NCI-H146 (cell line): ENCODE measurements around the gene SLC34A3.
"Not testable (repeated sequence)": the region's sequence is repeated elsewhere in the genome, so short reads cannot be mapped to it uniquely, and the experiment has no call there.

ENCODE experiments used
- DNase-seq: peaks from one replicate; lab custom pipeline; 2025; lab: John Stamatoyannopoulos, UW

The SLC34A3 gene

DNA sequence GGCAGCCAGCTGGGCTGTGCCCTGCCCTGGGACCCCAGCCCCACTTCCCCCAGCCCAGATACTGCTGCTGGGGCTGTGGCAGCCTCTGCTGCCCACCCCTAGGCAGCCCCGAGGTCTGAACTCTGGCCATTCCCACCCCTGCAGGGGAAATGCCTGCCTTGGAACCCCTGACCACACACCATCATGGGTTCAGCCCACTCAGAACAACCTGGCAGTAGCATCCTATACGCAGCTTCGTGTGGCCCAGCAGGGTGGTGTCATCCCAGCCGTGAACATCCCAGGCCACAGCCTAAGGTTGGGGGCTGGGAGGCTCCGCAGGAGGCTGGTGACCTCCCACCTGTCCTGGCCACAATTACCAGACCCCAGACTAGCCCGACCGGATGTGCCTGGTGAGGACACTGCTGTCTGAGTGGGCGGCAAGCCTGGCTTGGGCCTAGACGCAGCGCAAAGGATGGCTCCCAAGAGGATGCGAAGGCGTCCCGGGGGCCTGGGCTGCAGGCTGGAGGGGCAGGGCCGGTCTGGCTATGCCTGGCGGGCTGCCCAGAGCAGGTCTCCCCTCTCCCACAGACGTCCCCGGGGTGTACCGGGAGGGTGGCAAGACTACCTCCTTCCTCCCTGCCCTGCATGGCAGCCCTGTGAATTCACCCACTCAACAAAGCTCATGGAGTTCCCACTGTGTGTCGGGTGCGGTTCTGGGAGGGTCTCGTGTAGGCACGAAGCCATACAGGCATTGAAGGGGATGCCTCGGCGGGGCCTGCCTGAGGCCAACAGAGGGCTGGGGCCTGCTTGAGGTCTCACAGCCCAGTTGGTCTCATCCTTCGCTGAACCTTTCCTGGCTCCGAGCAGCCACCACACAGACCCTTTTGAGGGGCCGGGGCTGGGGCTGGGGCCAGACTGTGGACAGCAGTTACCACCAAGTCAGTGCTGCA is 1.5 kb upstream of the SLC34A3 start:
- no peak for DNase-seq

GRCh38 chr9:137229903-137230704 is 597 bp upstream of the SLC34A3 start:
- DNase-seq = no peak

DNA sequence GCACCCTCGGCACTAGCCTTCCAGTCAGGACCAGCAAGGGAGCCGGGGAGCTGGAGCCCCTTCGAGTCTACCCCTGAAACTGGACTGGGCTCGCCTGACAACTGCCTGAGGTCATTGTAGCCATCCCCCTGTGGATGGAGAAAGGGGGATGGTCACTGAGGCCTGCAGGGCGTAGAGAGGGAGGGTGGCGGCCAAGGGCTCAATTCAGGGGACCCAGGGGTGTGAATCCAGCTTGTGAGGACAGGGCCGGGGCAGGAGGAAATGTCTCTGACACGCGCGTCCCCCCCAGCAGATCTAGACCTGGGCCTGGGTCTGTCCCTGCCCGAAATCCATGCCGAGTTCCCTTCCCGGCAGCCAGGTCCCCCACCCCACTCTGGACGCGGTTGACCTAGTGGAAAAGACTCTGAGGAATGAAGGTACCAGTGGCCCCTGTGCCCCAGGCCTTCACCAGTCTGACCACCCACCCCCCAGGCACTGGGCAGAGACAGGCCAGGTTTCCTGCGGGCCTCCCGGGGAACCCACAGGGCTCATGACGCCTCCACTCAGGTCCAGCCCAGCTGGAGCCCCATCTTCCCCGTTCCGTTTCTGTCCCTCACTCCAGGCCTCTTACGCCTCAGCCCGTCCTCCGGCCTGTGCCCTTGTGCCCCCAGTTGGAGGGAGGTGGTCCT is 805 bp downstream of the SLC34A3 start:
- DNase-seq = no peak

GRCh38 chr9:137232101-137232500 is 1.4 kb downstream of the SLC34A3 start:
- DNase-seq = no peak

DNA sequence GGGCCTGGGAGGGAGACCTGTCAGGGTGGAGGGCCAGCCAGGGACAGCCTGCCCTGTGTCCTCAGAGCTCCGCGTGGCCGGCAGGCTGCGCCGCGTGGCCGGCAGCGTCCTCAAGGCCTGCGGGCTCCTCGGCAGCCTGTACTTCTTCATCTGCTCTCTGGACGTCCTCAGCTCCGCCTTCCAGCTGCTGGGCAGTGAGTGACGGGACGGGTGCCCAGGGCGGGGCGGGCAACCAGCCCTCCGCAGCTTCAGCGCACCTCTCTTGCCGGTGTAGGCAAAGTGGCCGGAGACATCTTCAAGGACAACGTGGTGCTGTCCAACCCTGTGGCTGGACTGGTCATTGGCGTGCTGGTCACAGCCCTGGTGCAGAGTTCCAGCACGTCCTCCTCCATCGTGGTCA is 1.8 kb downstream of the SLC34A3 start:
- no peak for DNase-seq

GRCh38 chr9:137233143-137233980 is 2.7 kb downstream of the SLC34A3 start:
- DNase-seq = no peak

DNA sequence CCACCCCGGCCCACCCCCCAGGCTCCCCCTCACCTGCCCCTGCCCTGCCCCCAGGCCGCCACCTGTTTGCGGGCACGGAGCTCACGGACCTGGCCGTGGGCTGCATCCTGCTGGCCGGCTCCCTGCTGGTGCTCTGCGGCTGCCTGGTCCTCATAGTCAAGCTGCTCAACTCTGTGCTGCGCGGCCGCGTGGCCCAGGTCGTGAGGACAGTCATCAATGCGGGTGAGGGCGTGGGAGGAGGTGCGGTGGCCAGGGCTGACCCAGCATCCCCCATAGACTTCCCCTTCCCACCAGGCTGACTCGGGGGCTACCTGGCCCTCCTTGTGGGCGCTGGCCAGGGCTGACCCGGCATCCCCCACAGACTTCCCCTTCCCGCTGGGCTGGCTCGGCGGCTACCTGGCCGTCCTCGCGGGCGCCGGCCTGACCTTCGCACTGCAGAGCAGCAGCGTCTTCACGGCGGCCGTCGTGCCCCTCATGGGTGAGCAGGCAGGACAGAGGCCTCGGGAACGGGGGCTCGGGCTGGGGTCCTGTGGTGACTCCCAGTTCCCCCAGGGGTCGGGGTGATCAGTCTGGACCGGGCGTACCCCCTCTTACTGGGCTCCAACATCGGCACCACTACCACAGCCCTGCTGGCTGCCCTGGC is 3.5 kb downstream of the SLC34A3 start:
- peak; percentile 42 for DNase-seq

GRCh38 chr9:137234758-137235423 is 4.2 kb downstream of the SLC34A3 start:
- DNase-seq = no peak

DNA sequence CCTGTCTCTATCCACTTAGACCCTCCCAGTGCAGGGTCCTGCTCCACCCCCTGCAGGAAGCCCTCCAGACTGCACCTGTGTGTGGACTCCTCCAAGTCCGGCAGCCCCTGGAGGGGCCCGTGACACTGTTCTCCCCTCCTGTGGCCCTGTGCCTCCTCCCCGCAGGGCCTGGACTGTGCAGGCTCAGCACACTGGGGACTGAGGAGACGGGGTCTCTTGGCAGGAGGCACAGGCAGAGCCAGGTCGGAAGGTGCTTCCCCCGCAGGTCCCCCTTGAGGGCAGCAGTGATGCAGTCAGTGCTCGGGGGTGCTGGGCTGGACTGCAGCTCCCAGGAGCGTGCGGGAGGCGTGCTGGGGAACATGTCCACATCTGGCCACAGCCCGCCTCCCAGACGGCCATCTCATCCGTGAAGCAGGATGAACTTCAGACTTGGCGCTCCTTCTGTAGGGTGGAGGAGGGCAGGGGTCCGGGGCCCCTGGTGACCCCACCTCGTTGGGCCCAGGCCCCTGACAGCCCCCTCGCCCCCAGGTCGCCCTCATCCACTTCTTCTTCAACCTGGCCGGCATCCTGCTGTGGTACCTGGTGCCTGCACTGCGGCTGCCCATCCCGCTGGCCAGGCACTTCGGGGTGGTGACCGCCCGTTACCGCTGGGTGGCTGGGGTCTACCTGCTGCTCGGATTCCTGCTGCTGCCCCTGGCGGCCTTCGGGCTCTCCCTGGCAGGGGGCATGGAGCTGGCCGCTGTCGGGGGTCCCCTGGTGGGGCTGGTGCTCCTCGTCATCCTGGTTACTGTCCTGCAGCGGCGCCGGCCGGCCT is 4.9 kb downstream of the SLC34A3 start:
- peak; percentile 39 for DNase-seq

DNA sequence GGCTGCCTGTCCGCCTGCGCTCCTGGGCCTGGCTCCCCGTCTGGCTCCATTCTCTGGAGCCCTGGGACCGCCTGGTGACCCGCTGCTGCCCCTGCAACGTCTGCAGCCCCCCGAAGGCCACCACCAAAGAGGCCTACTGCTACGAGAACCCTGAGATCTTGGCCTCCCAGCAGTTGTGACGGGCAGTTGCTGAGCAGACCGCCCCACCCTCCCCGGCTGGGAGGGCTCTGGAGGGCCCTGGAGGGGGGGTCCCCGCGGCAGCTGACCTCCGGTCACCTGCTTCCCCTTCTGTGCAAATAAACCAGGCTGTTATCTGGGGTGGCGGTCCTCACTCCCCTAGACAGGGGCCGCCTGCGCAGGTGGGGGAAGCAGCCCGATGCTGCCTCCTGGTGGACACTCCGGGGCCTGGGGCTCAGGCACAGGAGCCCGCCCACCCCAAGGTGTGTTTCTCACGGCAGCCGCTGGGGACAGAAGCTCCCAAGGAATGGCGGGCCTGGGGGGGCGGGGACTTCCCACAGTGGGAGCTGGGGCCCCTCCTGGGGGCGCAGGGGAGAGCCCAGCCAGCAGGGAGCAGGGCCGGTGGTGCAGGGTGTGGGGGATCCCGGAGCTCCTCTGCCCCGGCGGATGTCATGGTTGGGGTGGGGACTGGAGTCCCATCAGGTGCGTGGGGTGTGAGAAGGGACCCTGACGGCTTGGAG is 5.7 kb downstream of the SLC34A3 start:
- DNase-seq = peak; percentile 86

- peak; percentile 44 for DNase-seq
These were observed 6.3 kb downstream of the SLC34A3 start for GRCh38 chr9:137236936-137237421.

DNA sequence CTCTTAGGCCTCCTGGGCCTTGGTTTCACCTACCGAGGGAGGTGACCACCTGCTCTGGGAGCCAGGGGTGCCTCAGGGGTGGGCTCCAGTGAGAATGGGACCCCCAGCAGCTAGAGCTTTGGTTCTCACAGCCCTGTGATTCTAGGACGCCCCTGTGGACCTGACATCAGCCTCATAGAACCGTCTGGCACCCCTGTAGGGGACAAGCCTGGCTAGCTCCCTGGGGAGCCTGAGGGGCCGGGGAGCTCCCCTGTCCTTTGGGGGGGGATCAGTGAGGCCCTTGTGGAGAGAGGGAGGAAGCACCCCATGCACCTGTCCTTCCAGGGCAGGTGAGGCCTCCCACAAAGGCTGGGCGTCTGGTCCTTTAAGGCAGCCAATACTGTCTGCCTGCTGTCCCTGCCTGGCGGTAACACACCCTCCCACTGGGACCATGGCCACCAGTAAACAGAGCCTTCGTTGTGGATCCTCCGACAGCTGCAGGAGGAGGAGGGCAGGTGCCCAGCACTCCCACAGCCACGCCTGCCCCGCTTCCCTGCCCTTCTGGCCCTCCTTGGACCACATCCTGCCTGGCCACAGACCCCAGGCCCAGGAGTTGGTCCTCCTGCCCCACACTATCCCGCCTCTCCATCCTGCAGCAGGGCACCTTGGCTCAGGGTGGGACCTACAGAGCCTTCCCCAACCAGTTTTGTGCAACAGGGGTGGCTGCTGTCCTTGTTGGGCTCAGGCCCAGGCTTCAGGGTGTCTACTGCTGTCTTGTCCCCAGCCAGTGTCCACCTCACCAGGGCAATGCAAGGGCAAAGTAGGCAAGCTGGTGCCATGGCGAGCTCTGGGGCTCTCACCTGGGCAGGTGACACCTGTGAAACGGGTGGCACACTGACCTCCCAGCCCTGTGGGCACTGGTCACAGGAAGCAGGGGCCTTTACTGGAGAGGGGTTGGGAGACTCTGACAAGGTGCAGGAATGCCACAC is 7.3 kb downstream of the SLC34A3 start:
- peak; percentile 88 for DNase-seq

- not testable (repeated sequence) for DNase-seq
These were observed 9.0 kb downstream of the SLC34A3 start for GRCh38 chr9:137239541-137240200.

- DNase-seq = peak; percentile 69
These were observed 9.7 kb downstream of the SLC34A3 start for GRCh38 chr9:137240318-137240840.

DNA sequence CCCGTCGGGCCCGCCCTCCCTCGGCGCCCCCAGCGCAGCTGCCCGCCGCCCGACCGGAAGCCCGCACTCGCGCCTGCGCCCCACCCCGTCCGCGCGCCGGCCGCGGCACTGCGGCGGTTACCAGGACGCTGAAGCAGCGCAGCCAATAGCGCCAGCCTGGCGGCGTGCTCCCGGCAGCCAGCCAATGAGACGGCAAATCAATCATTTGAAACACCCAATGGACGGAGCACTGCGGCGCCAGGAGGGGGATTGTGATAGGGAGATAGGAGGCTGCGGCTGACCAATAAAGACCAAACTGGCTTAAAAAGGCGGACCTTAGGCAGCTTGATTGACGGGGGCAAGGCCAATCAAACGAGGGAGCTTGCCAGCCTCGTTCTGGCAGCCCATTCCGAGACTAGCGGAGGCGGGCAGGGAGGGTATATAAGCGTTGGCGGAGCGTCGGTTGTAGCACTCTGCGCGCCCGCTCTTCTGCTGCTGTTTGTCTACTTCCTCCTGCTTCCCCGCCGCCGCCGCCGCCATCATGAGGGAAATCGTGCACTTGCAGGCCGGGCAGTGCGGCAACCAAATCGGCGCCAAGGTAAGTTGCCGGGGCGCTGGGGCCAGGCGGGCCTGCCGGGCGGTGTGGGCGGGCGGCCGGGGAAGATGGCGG is 10.3 kb downstream of the SLC34A3 start, which contains the start of gene TUBB4B:
Gene TUBB4B, plus strand, starts transcription at position 447 of the 649 bp plus-strand sequence. Its CDS starts 74 bp downstream, at position 521.
- peak; percentile 99 for DNase-seq
